Amniotic stem cell (primary cell): ENCODE data around the gene SLC8A1.

Source experiments
- DNase-seq: peaks from one replicate; lab custom pipeline; 2025; lab: John Stamatoyannopoulos, UW

SLC8A1 gene

DNA sequence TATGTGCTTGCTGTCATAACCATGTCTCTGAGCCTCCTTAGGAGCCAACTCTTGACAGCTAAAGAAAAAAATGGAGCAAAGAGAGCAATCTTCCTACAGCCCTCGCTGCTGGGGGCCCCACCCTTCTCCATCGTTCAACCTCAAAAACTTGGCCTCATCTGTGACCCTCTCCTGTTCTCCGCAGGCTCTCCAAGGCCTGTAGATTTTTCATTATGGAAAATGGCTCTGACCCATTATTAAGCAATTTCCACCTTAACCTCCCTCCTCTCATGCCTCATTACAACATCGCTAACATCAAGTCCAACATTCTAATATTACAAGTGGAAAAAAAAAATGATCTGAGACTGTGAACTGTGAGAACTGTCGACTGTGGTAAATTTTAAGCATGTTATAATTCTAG, 98.7 kb downstream of the SLC8A1 start:
- no peak for DNase-seq

DNA sequence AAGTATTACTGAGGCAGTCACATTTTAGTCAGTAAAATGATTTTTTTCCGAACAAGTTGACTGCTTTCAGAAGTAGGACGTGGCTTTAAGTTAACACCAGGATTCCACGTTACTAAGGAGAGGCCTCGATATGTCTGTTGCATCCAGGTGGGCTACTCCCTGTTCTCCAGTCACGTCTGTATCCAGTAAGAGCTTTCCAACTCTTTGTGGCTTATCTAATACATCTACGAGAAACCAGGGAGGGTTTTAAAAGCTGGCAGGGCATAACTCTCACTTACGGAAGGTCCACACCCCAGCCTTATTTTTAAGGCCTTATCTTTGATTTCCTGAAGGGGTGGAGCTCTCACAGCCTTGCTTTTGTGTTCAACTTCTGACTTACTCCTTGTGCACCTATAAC, 99.2 kb downstream of the SLC8A1 start:
- DNase-seq: no peak

DNA sequence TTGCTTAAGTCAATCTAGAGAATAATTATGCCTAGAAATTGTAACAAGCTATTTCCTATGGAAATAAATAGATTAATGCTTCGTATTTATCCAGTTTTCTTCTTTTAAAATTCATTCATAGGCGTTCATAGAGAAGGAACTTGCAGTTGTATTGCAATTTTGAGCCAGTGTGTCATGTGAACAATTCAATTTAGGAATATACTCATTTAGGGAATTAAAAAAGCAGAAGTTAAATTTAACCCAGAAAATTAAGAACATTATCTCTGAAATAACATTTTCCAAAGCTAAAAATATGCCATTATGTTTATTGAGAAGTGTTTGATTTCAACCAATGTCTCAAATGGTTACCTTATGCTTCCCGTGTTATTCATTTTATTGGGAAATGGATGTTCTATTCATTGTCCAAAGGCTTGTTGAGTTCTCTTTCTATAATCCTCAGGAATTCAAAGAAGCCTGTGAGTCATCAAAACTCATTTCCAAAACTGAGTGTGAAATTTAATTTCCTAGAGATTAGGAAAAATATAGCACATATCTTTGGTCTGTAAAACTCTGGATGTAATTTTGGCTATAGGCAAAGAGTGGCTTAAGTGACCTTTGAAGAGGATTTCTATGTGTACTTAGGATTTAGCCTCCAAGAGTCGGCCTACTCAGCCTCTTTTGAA, 99.7 kb downstream of the SLC8A1 start:
- no peak for DNase-seq

DNA sequence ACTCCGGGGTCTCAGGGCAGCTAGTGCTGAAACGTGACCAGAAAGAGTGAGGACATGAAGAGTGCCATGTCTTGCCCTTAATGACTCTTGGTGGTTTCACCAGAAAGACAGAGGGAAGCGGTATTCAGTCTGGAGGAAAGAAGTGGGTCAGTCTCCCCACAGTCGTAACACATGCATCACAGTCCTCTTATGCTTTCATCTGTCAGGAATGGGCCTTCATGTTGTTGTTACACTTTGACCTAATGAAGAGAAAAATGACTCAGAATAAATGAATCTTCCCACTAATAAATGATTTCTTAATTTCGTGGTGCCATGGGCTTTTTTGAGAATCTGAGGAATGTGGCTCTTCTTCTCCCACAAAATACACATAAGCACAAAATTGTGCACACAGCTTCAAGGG, 103.2 kb downstream of the SLC8A1 start:
- no peak for DNase-seq

DNA sequence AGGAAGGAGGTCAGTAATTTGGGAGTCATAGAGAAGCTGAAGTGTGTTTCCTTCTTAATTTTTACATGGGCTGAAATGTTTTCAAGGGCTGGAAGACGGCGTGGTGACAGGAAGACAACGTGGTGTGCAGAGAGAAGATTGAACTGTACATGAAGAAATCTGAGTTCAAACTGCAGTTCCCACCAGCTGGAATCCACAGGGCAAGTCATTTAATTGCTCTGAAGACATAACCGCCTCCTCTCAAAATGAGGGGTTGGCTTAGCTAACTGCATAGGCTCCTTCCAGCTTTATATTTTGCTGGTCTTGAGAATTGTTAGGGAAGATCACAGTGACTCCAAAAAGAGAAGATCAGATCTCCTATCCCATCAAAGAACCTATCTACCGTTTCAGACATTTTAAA, 103.9 kb downstream of the SLC8A1 start:
- DNase-seq: no peak

DNA sequence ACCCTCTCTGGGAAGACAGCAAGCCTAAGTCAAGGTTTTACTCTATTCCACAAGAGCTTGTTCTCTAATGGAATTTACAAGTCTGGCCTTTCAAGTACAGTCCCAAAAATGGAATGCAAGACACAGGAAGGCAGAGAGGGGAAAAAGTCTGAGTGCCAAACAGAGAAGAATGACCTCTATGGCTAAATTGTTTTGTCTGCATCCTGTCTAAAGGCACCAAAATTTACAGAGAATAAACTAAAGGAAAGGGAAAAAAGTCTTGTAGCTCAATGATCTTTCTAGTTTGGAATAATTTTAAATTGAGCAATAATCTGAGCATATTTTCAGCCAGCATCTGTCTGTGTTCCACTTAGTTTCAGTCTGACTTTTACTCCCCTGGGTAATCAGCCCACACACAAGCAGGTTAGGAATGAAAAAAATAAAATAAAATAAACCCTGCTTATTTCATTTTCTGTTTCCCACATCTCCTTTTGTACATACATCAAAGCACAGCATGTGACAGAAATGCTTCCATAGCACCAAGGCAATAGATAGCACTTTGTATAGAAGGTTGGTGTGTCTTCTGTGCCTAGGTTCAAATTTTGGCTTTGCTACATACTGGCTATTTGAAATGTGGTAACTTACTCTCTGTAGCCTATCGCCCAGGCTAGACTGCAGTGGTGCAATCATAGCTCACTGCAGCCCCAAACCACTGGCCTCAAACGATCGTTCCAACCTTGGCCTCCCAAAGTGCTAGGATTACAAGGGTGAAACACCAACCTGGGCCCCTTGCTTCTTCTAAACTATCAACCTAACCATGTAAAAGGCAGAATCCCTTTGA, 105.1 kb downstream of the SLC8A1 start:
- no peak for DNase-seq

DNA sequence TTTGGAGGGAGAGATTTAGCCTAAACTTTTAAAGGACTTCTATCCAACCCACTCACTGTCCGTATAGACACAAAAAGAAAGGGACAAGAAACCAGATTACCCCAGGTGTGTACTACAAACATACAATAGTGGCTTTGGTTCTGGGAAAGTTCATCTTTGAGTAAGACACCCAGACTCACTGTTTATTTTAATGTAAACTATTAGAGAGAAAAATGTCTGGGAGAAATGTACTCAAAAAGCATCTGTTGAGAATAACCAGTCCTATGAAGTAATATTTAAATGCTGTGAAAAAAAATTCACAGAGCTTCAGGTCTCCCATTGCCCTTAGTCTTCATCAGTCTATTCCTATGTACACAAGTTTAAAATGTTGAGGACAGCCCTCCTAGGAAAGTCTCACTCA, 107.5 kb downstream of the SLC8A1 start:
- DNase-seq: no peak

DNA sequence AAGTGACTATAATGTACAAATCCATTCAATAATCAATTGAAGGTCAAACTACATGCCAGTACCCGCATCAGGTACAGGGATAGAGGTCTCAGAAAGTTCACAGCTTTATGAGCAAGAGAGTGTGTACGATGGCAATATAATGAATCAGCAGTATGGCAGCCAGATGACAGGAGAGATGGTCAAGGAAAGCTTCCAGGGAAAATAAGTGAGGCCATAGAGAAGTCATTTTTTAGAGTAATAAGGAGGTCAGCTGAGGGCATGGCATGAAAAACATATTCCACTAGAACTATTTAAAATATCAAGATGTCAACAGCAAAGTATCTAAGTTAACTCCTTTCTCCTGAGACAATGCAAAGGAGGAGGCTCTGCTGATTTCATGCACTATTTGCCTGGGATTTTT, 108.0 kb downstream of the SLC8A1 start:
- DNase-seq: peak; percentile 60

DNA sequence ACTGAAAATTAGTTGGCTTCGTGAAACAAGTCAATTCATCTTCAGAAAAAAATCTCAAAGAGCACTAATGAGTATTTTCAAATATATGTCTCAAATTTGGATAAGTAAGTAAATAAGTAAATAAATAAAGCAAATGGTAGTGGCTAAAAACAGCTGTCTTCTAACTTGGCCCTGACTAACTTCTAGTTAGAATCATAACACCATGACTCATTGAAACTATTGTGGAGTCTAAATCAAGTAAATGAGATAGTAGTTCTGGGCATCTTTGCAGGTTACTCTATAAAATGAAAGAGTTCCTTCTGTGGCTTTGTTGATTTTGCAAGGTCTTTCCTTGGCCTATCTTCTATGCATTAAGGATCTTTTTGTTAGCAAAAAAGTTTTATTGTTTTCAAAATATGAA, 110.7 kb downstream of the SLC8A1 start:
- DNase-seq: no peak

DNA sequence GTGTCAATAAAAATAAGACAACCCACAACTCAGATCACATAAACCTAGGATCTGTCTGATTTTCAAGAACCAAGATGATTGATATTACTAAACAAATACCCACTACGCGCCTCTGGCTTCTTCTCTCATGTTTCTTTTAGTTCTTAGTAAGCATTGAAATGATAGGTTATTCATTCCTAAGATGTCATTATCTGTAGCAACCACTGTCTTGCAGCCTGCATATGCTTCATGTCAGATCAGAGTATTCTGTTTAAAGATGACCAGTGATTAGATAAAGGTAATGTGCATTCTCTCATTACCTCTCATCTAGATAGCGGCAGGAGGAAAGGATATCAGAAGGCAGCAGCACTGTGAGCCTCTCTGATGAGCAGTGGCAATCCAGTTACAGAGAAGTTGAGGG, 112.9 kb downstream of the SLC8A1 start:
- no peak for DNase-seq

DNA sequence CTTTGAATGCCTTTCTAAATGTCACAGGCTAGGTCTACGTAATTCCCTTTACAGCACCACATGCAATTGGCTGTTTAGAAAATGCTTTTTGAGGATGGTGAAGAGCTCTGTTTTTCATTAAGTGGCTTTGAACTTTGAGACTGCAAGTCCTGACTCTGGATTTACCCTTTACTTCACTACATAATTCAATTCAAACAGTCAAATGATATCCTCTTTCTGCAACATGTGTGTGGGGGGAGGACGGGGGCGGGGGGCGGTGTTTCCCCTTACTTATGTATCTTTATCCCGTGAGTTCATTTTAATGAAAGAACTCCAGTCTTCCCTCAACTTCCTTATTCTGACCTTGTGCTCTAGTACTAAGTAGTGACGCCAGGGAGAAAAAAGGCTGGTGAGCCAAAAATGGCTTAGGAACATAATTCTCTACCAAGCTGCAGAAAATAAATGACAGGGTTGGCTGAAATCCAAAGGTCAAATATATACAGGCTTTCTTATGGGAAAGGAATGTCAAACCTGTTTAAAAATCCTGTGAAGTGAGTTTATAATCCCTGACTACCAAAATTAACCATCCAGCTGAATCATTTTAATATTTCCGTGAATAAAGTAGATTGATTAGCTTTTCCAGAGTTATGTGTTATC, 119.6 kb downstream of the SLC8A1 start:
- DNase-seq: no peak

DNA sequence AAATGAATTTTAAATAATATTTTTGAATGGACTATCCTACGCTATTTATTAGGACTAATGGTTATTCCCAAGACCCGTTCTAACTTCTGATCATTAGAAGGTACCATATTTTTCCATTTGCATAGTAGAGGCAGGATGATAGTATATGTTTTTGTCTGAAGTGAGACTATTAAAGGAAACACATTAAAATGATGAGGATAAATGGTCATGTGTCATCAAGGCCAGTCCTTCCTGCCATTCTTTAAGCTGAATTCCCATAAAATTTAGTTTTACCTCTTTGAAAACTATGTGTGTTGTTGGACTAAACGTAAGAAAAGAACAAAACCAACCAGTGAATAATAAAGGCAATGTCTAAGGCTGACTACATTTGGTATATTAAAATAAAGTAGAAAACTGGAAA, 121.8 kb downstream of the SLC8A1 start:
- DNase-seq: no peak

DNA sequence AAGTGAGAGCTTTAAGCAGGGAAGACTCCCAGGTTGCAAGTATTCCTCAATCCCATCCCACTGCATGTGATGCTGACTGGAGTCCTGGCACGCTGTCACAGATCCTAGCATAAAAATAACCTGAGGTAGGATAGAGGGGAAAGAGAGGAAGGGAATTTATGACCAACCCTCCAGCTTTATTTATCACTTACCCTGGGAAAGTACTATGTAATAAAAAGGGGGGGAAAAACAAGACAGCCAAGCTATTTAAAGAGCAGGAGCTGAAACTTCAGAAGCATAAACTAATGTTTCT, 122.2 kb downstream of the SLC8A1 start:
- DNase-seq: no peak

DNA sequence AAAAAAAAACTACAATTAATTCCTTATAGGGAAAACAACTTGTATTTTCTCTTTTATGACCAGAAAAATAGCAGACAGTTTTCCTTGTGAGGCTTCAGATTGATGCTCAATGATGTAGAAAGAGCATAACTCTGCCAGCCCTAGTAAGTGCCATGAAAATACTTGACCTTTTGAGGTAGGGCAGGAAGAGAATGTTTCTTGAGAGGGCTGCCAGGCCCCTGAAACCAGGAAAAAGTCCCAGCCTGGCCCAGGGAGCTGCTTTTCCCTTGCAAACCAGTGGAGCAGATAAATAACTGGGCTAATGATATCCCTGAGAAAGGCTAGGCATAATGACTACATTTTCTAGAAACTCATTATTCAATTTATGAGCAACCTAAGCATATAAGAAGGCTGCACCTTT, 126.8 kb downstream of the SLC8A1 start:
- DNase-seq: no peak

DNA sequence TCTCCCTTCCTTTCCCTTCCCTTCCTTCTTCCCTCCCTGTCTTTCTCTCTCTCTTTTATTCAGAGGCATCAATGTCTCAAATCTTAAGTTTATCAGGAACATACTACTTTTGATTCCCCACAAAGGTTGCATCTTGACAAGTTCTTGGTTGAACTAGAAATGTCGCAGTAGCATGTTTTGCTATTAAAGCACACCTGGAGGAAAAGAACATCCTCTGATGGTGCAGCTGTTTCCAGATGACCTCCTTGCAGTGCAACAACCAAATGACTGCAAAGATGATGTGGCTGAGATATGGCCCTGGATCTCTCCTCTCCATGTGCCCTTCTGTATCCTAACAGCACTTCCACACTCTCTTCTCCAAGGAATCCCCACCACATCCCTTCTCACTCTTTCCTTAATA, 127.2 kb downstream of the SLC8A1 start:
- DNase-seq: no peak

DNA sequence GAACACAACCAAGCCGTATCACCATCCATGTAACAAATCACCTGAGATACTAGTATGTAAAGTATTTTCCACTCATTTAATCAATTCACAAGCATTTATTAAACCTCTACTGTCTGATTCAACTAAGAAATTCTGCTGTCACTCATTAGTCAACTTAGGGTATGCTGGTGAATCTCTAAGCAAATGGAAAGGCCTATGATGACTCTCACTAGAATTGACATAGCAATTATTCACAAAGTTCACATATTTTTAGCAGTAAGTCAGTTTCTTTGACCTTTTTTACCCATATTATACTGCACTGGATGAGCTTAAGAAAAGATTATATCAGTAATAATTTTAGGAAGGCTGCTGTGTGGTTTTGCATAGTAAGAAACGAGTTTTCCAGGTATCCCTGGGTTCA, 130.1 kb downstream of the SLC8A1 start:
- DNase-seq: no peak

DNA sequence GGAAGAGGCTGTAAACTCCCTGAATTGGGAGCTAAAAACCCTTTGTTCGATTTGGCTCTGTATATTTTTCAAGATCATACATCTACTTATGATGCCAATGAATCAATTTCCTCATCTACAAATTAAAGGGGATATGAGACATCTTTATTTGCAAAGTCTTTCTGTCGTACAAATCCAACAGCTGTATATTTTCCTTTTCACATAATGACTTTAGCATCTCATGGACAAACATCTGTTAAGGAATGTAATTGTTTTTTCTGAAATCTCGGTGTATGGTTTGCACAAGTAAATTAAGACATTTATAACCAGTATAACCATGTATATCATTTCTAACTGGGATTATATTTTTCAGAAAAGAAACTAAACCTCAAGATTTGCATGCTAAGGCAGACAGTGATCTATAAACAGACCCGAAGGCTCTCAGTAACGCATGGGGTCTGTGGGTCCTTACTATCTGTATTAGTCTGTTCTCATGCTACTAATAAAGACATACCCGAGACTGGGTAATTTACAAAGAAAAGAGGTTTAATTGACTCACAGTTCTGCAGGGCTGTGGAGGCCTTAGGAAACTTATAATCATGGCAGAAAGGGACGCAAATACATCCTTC, 130.8 kb downstream of the SLC8A1 start:
- no peak for DNase-seq

DNA sequence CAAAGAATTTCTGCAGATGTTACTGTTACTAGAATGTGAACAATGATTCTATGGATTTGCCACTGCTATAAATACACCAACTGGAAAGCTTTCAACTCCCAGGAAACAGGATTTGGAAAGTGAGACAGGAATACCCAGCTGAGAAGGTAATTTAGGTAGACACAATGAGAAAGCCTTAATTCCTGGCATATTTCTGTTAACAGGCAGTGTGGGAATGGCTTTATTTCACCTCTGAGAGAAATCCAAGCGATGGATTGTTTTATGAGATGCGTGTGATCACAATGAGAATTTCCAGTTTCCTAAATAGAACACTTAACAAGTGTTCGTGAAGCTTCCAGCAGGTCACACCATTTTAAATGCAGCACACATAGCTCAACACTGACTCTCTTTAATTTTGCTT, 133.0 kb downstream of the SLC8A1 start:
- no peak for DNase-seq

DNA sequence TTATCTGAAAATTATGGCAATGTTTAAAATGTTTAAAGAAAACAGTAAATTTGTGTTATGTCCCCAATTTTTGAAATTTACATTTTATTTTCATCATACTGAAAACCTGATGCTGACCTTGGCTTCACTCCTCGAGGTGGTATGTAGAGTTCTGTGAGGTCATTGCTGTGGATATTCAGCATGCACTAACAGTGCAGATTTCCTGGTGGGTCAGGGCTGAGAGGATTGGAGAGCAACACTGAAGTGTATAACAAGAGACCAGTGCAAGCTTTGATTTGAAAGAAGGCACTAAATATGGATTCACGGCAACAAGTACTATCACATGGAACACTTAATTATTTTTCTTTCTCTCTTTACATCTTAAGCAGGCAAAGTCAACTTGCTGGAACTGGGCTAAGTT, 134.1 kb downstream of the SLC8A1 start:
- DNase-seq: no peak

DNA sequence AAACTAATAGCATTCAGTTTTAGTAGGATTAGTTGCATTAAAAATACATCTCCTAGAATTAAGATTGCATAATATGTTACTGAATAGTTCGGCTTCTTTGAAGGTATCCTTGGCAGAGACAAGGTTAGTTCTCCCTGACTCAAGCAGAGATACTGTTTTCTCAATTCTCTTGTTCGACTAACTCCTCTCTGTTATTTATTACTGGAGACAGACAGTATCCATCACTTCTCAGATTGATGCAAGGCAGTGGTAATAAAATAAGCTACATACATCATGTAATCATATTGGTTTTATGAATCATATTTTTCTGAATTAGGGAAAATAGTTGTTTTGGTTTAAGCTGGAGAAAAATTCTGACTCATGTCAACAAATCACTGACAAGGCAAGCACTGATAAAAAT, 134.8 kb downstream of the SLC8A1 start:
- DNase-seq: no peak

DNA sequence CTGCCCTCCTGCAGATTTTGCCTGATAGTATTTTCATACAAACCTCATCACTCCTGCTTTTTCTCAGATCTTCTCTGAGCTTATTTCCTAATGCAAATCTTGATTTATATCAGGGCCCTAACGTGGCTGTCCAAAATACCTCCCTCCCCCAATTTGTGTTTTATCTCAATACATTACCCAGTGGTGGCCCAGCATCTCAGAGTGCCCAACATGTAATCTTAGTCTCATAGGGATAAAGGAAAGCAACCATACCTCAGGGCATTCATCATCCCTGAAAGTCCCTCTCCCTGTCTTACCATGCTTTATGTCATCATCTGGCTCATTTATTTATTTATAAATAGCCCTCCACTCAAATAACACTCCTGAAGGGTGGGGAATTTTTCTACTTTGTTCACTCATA, 135.3 kb downstream of the SLC8A1 start:
- DNase-seq: no peak

DNA sequence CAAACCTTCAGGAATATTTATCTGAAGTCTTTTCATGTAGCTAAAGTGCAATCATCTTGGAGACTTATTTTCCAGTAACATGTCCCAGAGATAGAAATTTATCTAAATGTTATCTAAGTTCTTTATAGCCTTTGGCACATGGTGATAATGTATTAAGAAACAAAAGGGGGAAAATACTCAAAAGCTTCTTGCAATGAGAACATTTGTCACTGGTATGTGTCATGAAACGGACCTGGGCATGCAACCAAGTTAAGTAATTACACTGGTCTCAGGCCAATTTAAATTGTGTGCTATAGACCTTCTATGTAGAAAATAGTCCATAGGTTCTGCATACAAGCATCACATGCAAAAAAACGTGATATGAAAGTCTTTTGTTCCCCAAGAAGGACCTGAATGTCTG, 136.2 kb downstream of the SLC8A1 start:
- no peak for DNase-seq

DNA sequence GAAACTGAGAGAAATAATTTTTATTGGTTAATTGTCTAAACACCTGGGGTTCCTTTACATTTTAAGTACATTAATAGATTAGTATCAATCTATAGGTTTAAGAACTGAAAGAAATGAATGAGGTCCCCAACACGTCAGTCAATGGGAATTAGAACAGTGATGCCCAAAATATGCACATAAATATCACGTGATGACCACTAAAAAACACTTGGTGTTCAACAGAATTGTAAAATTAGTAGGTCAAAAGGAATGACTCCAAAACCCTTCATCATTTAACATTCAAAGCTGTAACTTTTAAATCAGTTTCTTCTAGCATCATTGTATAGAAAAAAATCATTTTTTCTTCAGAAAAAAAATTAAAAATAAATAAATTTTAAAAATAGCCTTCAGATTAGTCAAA, 140.9 kb downstream of the SLC8A1 start:
- DNase-seq: no peak
